ENCODE data around the gene PBX3.
"Not testable (repeated sequence)": the region's sequence is repeated elsewhere in the genome, so short reads cannot be mapped to it uniquely, and the experiment has no call there.

The PBX3 gene

GRCh38 chr9:125823874-125824406 is 76.8 kb downstream of the PBX3 start:
- DNase-seq: not testable (repeated sequence)

GRCh38 chr9:125825762-125826161 is 78.6 kb downstream of the PBX3 start:
- DNase-seq: no peak

- DNase-seq: no peak
Observed at GRCh38 chr9:125826850-125827249, 79.7 kb downstream of the PBX3 start.

- DNase-seq: no peak
Observed at GRCh38 chr9:125829743-125830142, 82.6 kb downstream of the PBX3 start.

- no peak for DNase-seq
Observed at GRCh38 chr9:125831054-125831453, 83.9 kb downstream of the PBX3 start.

- DNase-seq: no peak
Observed at GRCh38 chr9:125831616-125832015, 84.4 kb downstream of the PBX3 start.

GRCh38 chr9:125835655-125836054 is 88.5 kb downstream of the PBX3 start:
- DNase-seq: no peak

- DNase-seq: no peak
Observed at GRCh38 chr9:125839317-125839716, 92.1 kb downstream of the PBX3 start.

GRCh38 chr9:125841444-125841843 is 94.3 kb downstream of the PBX3 start:
- no peak for DNase-seq

- no peak for DNase-seq
Observed at GRCh38 chr9:125842242-125842641, 95.1 kb downstream of the PBX3 start.

- DNase-seq: peak; percentile 52
Observed at GRCh38 chr9:125843646-125844045, 96.5 kb downstream of the PBX3 start.

GRCh38 chr9:125844611-125845010 is 97.4 kb downstream of the PBX3 start:
- DNase-seq: no peak

- no peak for DNase-seq
Observed at GRCh38 chr9:125845271-125845808, 98.2 kb downstream of the PBX3 start.

- DNase-seq: no peak
Observed at GRCh38 chr9:125847735-125848134, 100.6 kb downstream of the PBX3 start.

GRCh38 chr9:125850106-125850632 is 103.0 kb downstream of the PBX3 start:
- DNase-seq: no peak

GRCh38 chr9:125850763-125851162 is 103.6 kb downstream of the PBX3 start:
- no peak for DNase-seq

- no peak for DNase-seq
Observed at GRCh38 chr9:125851979-125852378, 104.8 kb downstream of the PBX3 start.

- DNase-seq: no peak
Observed at GRCh38 chr9:125852386-125852785, 105.2 kb downstream of the PBX3 start.

- no peak for DNase-seq
Observed at GRCh38 chr9:125854553-125855275, 107.5 kb downstream of the PBX3 start.

GRCh38 chr9:125856331-125856730 is 109.2 kb downstream of the PBX3 start:
- DNase-seq: no peak

GRCh38 chr9:125861405-125862058 is 114.4 kb downstream of the PBX3 start:
- no peak for DNase-seq

GRCh38 chr9:125863923-125864322 is 116.8 kb downstream of the PBX3 start:
- DNase-seq: no peak

- no peak for DNase-seq
Observed at GRCh38 chr9:125867751-125868415, 120.7 kb downstream of the PBX3 start.

Data from NCI-H1436 (cell line).